ENCODE data around the gene CELF1. TPM values are rescaled to one million over a fixed set of nuclear protein-coding genes. Genes with fewer than 3 reads are reported as not detected.
A peak's percentile ranks its signal among the peaks of the same experiment; 100 is the strongest.

The CELF1 gene
- total and polyA plus RNA-seq, 10 of the 15 experiments (the other 5 are each of a cell fraction or from before 2014, with no cell fraction given): 35.3 to 128 (median 85.7) TPM

- no peak for TF ChIP-seq CTCF (IDR thresholded peaks at IDR 0.05 in 2 of 3, conservative IDR thresholded peaks at IDR 0.05 in 1 of 3; ENCODE audit: control insufficient read depth in 2 of 3, extremely low read depth in 1 of 3, insufficient read depth in 1 of 3, low read depth in 3 of 3, low read length in 3 of 3)
- TF ChIP-seq ELK1 (IDR thresholded peaks at IDR 0.05; ENCODE audit: low read depth, low read length): no peak
These were observed 12.6 kb upstream of the CELF1 start, which contains the start of gene PTPMT1 (continued) for GRCh38 chr11:47565340-47566148.

- Histone ChIP-seq H3K4me3 (peak overlapping the region; percentile 94), H3K4me2 (ENCODE audit: control insufficient read depth, insufficient read depth) (peak overlapping the region; percentile 99), H3K27me3 (replicated peaks in 1 of 2; ENCODE audit: control insufficient read depth in 2 of 2, insufficient read depth in 2 of 2, low read length in 1 of 2) (no peaks in the 10 kb centered on the region), H4K20me1 (ENCODE audit: control insufficient read depth, insufficient read depth) (no peaks in the 10 kb centered on the region), H3K79me2 (ENCODE audit: control insufficient read depth, insufficient read depth, low read length) (peaks cover 29% of the 10 kb centered on the region), H3K27ac (ENCODE audit: control insufficient read depth, insufficient read depth) (peak overlapping the region; percentile 58), H3K9me3 (replicated peaks; ENCODE audit: control insufficient read depth, insufficient read depth, low read length) (no peaks in the 10 kb centered on the region), H3K9ac (ENCODE audit: control insufficient read depth, insufficient read depth, low read length) (peak overlapping the region; percentile 76), H3K4me1 (ENCODE audit: control insufficient read depth, insufficient read depth, low read length) (no peaks in the 10 kb centered on the region; the same call in 1 of the 2 replicates), H2AFZ (ENCODE audit: control insufficient read depth, low read depth, low read length) (peak overlapping the region; percentile 82), H3K36me3 (ENCODE audit: control insufficient read depth in 2 of 2, insufficient read depth in 2 of 2, low read length in 1 of 2) (peaks cover 0 to 2% of the 10 kb centered on the region in 2 experiments; a peak in 1 of 4 replicates)
- no peak for TF ChIP-seq CEBPZ (IDR thresholded peaks at IDR 0.05; ENCODE audit: low read depth, low read length)
- no peak for TF ChIP-seq YY1 (IDR thresholded peaks at IDR 0.05; ENCODE audit: low read depth, low read length)
- peak; percentile 57; the same call in 1 of the 2 replicates for TF ChIP-seq HDGF (IDR thresholded peaks at IDR 0.05)
- TF ChIP-seq STAT3 (IDR thresholded peaks at IDR 0.05; ENCODE audit: low read depth, low read length): no peak
- TF ChIP-seq PKNOX1 (IDR thresholded peaks at IDR 0.05): 0 out of 2 replicates have a peak, but pooled peaks have one; percentile 4
- TF ChIP-seq MAX (IDR thresholded peaks at IDR 0.05; ENCODE audit: low read depth, low read length): peak; percentile 62; the same call in 1 of the 2 replicates
- TF ChIP-seq RELA (IDR thresholded peaks at IDR 0.05; ENCODE audit: borderline replicate concordance, partially characterized antibody): no peak
- TF ChIP-seq WRNIP1 (IDR thresholded peaks at IDR 0.05; ENCODE audit: borderline replicate concordance, low read depth, low read length): no peak
- peak; percentile 91; the same call in 1 of the 2 replicates for TF ChIP-seq NR2F1 (conservative IDR thresholded peaks at IDR 0.05)
- TF ChIP-seq RAD21 (IDR thresholded peaks at IDR 0.05; ENCODE audit: insufficient read depth, low read depth, low read length): no peak
- intact Hi-C loops (cut with micrococcal nuclease; ENCODE audit: unreplicated experiment): no loop called here
- ChIA-PET RAD21 (ENCODE audit: unreplicated experiment) (interaction anchor here (1.0 to 2.6 kb wide), 6 partner anchors 11 to 152 kb away, joined by 3 to 8 read pairs (median 3); partner anchors contain the start of gene AGBL2), CTCF (interaction anchor here (0.8 to 2.1 kb wide), 6 partner anchors 9 to 294 kb away, joined by 3 to 20 read pairs (median 4); partner anchors contain the start of gene CELF1), SMC1A (ENCODE audit: uncharacterized antibody, unreplicated experiment) (interaction anchor here (0.5 to 2.1 kb wide), 4 partner anchors 10 to 51 kb away, joined by 3 to 6 read pairs (median 5); no protein-coding TSS in a partner anchor), POLR2A (interaction anchor here (0.5 to 3.6 kb wide), 10 partner anchors 9 to 200 kb away, joined by 3 to 16 read pairs (median 4); partner anchors contain the start of genes CELF1, KBTBD4 and NDUFS3)
- DNase-seq (ENCODE audit: low read depth, low spot score): no peak
- TSS peak; percentile 88 for BruUV-seq (replicated peaks)
- peak; percentile 16 for ATAC-seq
- no peak for FAIRE-seq
- in situ Hi-C loops (cut with MboI): no loop called here
- 7% methylated on average over 10 of the region's 11 CpGs for WGBS (ENCODE audit: insufficient coverage, insufficient replicate concordance, low lambda C conversion rate, missing lambda C conversion rate)
These were observed 12.0 kb upstream of the CELF1 start for GRCh38 chr11:47564933-47565339.
